Tibial artery (tissue), 4 donors: Measurements from ENCODE around the gene MAN1A2.

ENCODE experiments used
- DNase-seq, 2 donors: peaks; one replicate each; pipeline ENCODE4 v3.0.0-alpha.2; 2019
- H3K27ac ChIP-seq, 2 donors: fragments of 200-600 bp; sonication (generic) in 1 of 2; 1 replicate in 1 of 2; 2 replicates in 1 of 2; pipeline ENCODE4 v1.5.1; 2018 to 2019; ENCODE audit warnings: mild to moderate bottlenecking in 1 of 2
- H3K27me3 ChIP-seq, 2 donors: fragments of 200-600 bp; sonication (generic) in 1 of 2; one replicate each; pipeline versions ENCODE4 v1.5.1 to v1.6.0; 2016 to 2019
- H3K36me3 ChIP-seq, 3 donors: fragments of 200-600 bp; sonication (generic) in 2 of 3; one replicate each; pipeline ENCODE4 v1.5.1; 2016 to 2019; ENCODE audit warnings: mild to moderate bottlenecking in 2 of 3
- H3K4me1 ChIP-seq, 4 donors: fragments of 200-600 bp; sonication (generic) in 2 of 4; 1 replicate in 3 of 4; 2 replicates in 1 of 4; pipeline ENCODE4 v1.5.1; 2016 to 2019
- H3K4me3 ChIP-seq, 2 donors: fragments of 200-600 bp; sonication (generic) in 1 of 2; 1 replicate in 1 of 2; 2 replicates in 1 of 2; pipeline ENCODE4 v1.5.1; 2018 to 2019; ENCODE audit warnings: mild to moderate bottlenecking in 2 of 2
- H3K9me3 ChIP-seq, 3 donors: fragments of 200-600 bp; sonication (generic) in 1 of 3; one replicate each; pipeline ENCODE4 v1.5.1; 2016 to 2019
- CTCF ChIP-seq, 2 experiments: fragments of 200-600 bp in 1 of 2; fragments of 450-650 bp in 1 of 2; IDR thresholded peaks; one replicate each; pipeline ENCODE4 v1.5.1; 2017 to 2019; ENCODE audit warnings: antibody characterized with exemption in 2 of 2, mild to moderate bottlenecking in 1 of 2, moderate library complexity in 1 of 2
- intact Hi-C: fragments of 100-400 bp; cut with DNase I; formaldehyde crosslinking; loops from one replicate; pipeline ENCODE4 v1.15.0; 2023; ENCODE audit warnings: low total_unique reads

MAN1A2 gene

GRCh38 chr1:117574161-117574835 lies 207.0 kb downstream of the MAN1A2 start:
- no peak overlapping the region for H3K4me3 ChIP-seq
- intact Hi-C loops, result no loop called here
- no peak overlapping the region for H3K27ac ChIP-seq
- no peaks in the 10 kb centered on the region for H3K9me3 ChIP-seq
- H3K27me3 ChIP-seq, result no peaks in the 10 kb centered on the region
- H3K36me3 ChIP-seq, result no peaks in the 10 kb centered on the region
- H3K4me1 ChIP-seq, result no peaks in the 10 kb centered on the region
- no peak for DNase-seq
- no peak for TF ChIP-seq CTCF (IDR thresholded peaks at IDR 0.05)

DNA sequence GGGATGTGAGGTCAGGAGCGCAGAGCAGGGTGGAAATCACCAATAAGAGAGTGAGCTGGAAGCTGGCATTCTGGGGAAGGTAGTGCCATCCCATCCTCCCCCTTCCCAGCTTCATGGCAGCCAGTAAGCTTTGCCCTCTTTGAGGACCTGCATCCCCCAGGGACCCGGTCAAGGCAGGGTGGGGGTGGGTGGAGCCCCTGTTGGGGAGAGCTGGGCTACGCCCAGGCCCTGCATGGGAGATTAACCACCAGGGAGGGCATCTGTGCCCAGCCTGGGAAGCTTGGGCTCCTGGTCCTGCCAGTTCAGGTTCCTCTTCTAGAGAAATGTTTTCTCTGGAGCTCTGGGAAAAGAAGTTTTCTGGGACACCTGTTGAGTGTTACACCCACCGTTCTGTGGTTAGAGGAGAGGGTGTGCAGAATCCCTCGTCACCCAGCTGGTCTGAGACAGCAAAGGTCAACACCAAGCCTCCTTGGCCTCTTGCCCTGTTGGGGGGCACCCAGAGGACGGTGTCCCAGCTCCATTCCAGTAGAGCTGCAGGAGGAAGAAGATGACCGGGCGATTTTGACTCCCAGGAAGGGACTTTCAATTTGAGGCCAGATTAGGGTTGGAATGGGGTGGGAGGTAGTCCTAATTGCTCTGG lies 208.5 kb downstream of the MAN1A2 start:
- Histone ChIP-seq H3K36me3 (no peaks in the 10 kb centered on the region), H3K9me3 (no peaks in the 10 kb centered on the region), H3K27me3 (no peaks in the 10 kb centered on the region), H3K4me1 (no peaks in the 10 kb centered on the region), H3K4me3 (no peak overlapping the region), H3K27ac (no peak overlapping the region)
- intact Hi-C loops, result no loop called here
- no peak for DNase-seq
- TF ChIP-seq CTCF (IDR thresholded peaks at IDR 0.05), result no peak

- H3K4me3 ChIP-seq, result no peak overlapping the region
- DNase-seq, result no peak
- no peaks in the 10 kb centered on the region for H3K9me3 ChIP-seq
- no peaks in the 10 kb centered on the region for H3K4me1 ChIP-seq
- no peaks in the 10 kb centered on the region for H3K36me3 ChIP-seq
- intact Hi-C loops, result no loop called here
- TF ChIP-seq CTCF (IDR thresholded peaks at IDR 0.05), result no peak
- no peak overlapping the region for H3K27ac ChIP-seq
- no peaks in the 10 kb centered on the region for H3K27me3 ChIP-seq
Measured at GRCh38 chr1:117576236-117576635, 209.0 kb downstream of the MAN1A2 start.

DNA sequence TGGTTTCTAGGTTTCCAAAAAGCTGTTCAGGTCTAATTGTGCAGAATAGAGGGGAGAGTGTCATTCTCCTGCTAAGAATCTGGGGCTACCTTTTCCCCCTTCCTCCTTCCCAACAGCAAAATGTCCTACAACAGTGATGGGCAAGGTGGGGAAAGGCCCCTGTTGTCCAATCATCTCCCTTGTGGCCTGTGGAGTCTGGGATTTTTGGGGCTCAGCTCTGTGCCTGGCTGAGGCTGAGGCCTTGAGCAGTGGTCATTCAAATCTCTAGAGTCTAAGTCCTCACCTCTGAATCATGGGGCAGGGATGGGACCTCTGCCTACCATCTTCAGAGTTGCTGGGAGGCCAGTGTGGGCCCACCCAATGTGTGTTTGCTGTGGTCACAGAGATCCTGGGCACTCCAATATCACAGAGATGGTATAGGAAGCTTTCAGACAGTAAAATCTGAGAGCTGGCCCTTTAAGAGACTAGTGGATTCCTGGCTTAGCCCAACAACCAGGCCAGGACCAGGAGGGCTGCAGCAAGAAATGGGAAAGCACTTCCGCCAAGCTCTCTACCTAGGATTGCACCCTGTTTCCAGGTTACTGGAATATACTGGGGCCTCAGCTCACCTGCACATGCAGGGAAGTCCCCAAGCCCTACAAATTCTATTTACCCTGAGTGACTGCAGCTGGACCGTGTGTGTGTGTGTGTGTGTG lies 210.1 kb downstream of the MAN1A2 start:
- peaks cover 0 to 10% (median 5%) of the 10 kb centered on the region in 4 donors for H3K4me1 ChIP-seq
- H3K27me3 ChIP-seq, result no peaks in the 10 kb centered on the region
- no peaks in the 10 kb centered on the region for H3K9me3 ChIP-seq
- H3K4me3 ChIP-seq, result no peak overlapping the region
- H3K27ac ChIP-seq, result no peak overlapping the region
- H3K36me3 ChIP-seq, result no peaks in the 10 kb centered on the region
- intact Hi-C loops, result no loop called here
- no peak for TF ChIP-seq CTCF (IDR thresholded peaks at IDR 0.05)
- no peak for DNase-seq

DNA sequence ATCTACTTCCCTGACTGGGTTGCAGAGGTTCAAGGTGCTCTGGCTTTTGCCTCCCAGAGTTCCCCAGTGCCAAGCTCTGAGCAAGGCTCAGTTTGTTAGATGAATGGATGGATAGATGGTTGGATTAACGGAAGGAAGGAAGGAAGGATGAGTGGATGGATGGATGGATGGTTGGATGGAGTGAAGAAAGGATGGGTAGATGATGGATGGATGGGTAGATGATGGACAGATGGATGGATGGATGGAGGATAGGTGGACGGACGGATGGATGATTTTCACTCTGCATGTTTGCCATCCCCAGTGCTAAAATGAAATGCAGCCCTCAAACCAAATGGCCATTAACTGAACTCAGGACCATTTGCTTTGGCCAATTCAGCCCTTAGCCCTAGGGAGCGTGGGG lies 211.2 kb downstream of the MAN1A2 start:
- intact Hi-C loops, result no loop called here

More for the DNA sequence above, 211.2 kb downstream of the MAN1A2 start:
- Histone ChIP-seq H3K27ac (no peak overlapping the region), H3K4me1 (peaks cover 0 to 14% (median 12%) of the 10 kb centered on the region in 4 donors), H3K4me3 (no peak overlapping the region), H3K36me3 (no peaks in the 10 kb centered on the region), H3K9me3 (no peaks in the 10 kb centered on the region), H3K27me3 (no peaks in the 10 kb centered on the region)
- TF ChIP-seq CTCF (IDR thresholded peaks at IDR 0.05), result no peak
- no peak for DNase-seq
